Fibroblast of peridontal ligament (primary cell): ENCODE data around the gene ZDHHC6.
A peak's percentile ranks its signal among the peaks of the same experiment; 100 is the strongest.
"Not testable (repeated sequence)": the region's sequence is repeated elsewhere in the genome, so short reads cannot be mapped to it uniquely, and the experiment has no call there.

ENCODE experiments used
- DNase-seq: peaks from one replicate; pipeline ENCODE4 v3.0.0-alpha.2; 2010; ENCODE audit errors: extremely low read depth

Gene ZDHHC6

DNA sequence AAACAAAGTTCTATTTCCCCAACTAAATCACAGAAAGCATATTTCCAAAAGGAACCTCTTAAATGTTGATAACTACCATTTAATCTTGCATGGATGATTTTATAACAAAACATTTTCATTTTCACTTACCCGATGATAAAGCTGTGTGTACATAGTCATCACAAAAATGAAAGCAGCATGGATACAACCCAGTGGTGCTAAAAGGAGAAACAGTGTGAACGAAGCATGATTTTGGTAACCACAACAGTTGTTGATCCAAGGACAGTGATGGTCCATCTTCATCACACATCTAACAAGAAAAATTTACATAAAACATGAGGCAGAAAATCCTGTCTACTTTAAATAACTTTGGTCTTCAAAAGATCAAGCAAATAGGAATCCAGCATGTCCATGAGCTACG lies 4.7 kb downstream of the ZDHHC6 start:
- no peak for DNase-seq

DNA sequence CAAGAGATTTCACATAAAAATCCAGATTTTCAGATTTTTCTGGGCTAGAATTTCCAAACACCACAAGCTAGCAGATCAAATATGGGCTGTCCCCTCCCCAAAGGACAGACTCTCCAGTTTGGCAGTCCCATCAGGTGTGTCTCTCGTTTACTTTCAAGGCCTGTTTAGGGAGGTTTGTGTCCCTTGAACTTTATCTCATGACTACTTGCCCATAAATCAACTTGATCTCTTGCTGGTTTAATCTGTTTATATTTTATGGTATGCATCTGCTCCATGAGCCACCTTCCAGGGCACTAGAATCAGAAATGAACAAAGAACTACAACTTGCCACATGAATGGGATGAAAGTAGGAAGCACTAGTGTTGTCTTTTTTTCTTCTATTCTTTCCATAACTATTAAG lies 5.2 kb downstream of the ZDHHC6 start:
- no peak for DNase-seq

DNA sequence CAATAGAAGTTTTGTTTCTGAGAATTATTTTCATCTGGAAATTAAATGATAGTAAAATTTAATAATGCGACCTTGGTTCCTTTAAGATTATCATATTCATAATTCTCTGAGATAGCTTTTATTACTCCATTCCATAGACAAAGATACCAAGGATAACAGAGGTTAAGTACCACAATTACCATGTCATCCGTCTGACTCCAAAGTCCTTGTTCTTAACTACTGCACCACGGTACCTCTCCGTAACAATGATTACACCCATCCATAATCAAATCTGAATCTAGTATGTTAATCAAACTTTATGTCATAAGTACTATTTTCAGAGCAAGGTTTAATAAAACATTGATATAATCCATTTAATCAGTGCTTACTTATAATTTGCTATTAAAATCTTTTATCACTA lies 8.4 kb downstream of the ZDHHC6 start:
- no peak for DNase-seq

DNA sequence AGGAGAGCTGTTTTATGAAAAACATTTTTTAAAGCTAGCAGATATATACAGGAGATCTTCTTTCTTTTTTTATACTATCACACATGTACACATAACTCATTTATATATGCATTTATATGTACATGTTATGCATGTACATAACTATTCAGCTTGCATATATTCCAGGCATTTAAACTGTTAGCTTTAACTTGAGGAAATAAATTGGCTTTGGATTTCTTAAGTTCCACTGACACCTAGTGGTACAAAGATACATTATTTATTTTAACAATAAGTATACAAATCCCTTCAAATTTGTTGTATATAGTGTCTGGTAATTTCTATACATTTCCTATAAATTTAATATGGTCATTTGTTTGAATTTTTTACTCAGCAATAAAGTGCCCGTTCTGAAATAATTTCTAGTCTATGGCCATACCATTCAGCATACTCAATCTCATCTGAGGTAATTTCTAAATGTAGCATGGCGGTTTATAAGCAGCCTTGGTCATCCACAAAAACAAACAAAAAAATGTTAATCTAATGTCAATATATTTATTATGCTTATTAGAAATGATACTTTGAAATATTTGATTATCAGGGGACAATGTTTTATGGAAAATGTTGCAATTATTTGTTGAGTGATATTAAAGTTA lies 11.6 kb downstream of the ZDHHC6 start:
- DNase-seq, result peak; percentile 61

DNA sequence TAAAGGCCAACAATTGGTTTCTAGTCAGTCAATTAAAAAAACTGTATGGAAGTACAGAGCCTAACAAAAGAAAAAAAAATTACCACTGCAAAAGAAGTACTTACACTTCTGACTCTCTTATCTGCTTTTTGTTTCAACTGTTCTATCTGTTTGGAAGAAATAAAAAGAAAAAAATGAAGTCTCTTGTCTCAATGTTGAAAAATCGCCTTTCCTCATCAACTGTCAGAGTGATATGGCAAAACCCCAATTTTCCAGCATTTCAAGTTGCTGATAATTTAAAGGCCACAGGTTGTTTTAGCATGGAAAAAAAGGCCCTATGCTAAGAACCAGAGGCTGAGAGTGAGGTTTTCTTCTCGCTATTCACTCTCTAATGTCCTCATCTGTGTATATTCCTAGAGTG lies 13.6 kb downstream of the ZDHHC6 start:
- no peak for DNase-seq

DNA sequence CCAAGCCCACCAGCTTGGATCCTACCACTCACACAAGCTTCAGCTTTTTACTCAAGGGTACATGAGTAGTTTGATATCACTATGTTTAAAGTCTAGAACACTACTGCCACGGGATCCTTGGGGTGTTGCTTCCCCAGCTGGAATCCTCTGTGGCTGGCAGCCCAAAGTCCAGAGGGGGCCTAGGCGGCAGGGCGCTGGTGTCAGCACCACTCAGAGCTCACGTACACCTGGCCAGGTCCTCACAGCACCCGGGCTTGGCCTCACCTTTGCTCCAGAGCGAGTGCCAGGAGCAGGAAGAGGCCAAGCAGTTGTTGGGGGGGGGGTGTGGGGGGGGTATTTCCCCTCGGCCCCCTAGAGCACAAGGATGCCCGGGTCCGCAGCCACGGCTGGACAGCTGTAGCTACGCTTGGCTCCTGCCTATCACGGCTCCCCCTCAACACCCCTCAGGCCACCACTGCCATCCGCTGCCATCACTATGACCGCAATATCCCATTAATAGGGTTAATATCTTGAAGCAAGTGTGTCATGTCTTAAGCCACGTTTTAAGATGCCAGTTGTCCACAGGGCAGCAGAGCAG lies 17.0 kb downstream of the ZDHHC6 start:
- no peak for DNase-seq

DNA sequence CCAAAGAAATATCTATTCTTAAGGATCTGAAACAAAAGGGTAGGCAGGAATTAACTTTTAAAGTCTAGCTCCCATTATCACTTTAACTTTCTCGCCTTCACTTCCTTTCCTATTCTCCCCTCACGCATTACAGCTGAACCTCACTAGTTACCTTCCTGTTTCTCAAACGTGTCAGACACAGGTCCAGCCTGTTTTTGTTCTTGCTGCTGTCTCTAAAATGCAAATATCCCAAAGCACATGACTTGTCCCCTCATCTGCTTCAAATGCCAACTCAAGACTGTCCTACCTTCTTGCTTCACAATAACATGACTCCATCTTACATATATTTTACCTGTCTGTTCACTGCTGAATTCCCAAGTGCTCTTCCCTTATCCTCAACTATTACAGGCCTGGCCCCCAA lies 17.6 kb downstream of the ZDHHC6 start:
- no peak for DNase-seq

DNA sequence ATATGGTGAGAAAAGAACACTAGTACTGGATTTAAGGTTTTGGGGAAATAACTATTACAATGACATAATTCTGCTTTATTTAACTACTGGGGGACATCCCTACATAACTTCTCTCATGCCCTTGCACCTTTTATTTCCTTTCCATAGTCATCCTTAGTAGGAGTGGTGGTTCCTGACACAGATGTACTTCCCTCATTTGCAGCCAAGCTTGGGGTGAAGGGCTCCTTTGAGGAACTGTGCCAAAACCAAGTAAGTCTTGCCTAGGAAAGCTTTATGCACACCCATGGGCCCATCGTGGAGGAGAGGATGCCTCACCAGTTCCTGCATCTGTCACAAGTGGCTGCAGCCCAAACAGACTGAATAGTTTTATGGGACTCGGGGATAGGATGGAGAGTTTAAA lies 20.6 kb downstream of the ZDHHC6 start:
- DNase-seq, result no peak

DNA sequence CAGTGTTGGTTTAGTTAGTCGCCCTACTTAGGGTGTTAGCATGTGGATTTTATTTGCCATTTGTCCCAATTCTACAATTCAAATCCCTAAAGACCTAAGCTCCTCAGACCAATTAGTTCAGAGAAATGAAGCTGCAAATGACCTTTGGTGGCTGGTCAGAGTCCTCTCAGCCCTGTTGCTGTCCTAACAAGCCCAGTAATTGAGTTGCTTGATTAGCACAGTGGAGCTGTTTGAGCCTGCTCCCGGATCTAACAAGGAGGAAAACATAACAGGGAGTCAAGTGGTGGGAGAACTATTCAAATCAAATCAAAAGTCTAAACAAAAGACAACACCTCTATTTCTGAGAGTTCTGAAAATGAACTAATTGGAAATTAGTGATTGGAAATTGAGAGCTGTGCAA lies 22.1 kb downstream of the ZDHHC6 start:
- no peak for DNase-seq

DNA sequence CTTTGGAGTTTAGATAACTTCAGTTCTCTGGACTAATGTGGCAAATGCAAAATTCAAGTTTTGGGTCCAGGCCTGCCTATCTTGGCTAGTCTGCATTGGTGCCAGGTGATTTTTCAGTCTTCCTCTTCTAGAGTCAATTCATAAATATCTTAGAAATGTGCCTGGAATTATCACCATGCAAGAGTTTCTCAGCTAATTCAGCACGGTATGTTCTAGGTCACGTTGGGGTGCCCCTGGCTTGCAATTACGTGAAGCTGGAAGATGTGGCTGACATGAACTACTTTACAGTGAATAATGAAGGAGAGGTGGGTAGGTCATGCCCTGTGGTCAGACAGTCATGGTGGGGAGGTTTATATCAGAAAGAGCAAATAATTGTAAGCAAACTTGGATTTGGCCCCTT lies 25.0 kb downstream of the ZDHHC6 start:
- DNase-seq, result no peak

DNA sequence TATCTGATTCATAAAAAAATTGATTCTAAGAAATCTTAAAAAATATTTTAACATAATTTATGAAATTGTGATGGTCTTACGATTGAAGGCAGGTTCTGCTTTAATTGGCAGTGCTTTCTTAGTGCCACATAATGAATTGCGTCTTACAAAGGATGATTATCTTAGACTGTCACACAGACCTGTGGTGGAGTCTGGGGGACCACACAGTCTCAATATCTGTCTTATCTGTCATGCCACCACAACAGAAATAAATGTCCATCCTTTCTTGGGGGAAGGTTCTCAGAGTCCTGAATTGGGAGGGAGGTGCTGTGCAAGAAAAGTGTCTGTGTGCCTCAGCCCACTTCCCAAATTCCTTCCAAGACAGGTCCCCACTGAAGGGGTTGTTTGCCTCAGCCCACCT lies 34.0 kb downstream of the ZDHHC6 start:
- no peak for DNase-seq

DNA sequence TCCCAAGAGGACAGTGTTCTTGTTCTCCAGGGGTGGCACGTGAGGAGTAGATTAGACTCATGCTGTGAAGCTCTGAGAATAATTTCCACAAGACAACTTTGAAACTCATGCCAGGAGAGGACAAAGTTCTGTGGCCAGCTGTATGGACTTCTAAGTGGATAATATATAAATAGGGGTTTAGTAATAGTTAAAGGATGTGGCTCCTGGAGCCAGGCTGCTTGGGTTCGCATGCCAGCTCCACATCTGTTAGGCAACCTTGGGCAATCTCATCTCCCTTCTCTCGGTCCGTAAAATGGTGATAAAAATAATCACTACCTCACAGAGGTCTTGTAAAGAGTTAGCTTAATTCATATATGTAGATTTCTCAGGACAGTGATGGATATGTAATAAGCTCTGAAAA lies 37.0 kb downstream of the ZDHHC6 start:
- DNase-seq, result no peak

DNA sequence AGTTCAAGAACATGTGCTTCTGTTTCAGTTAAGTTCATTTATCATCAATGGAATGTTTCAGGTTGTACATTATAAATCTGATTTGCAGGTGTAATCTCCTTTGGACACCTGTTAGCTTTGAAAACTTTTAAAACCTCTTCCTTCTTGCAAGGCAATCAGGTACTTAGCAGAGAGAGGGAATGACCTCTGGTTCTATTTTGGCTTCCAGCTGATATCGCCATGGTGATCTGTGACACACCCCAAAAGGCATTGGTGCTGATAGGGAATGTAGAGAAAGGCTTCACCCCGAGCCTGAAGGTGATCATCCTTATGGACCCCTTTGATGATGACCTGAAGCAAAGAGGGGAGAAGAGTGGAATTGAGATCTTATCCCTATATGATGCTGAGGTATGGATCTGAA lies 37.4 kb downstream of the ZDHHC6 start:
- no peak for DNase-seq

DNA sequence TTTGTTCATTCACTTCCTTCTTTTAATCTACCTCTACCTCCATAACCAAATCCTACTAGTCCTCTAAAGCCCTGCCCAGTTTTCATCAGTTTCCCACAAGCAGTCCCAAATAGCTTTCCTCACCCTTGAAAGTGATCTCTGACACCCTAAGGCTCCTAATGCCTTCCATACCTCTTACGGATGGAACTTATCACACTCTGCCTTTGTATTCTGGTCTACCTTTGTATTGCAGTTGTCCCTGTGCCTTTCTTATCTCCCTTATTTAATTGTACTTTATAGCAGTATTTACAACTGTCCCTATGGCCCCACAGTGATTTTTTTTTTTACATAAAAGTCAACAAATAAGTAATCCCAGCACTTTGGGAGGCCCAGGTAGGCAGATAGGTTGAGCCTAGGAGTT lies 39.0 kb downstream of the ZDHHC6 start:
- no peak for DNase-seq

DNA sequence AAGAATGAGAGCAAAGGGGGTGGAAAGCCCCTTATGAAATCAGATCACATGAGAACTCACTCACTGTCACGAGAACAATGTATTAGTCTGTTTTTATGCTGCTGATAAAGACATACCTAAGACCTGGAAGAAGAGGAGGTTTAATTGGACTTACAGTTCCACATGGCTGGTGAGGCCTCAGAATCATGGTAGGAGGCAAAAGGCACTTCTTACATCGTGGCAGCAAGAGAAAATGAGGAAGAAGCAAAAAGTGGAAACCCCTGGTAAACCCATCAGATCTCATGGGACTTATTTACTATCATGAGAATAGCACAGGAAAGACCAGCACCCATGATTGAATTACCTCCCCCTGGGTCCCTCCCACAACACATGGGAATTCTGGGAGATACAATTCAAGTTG lies 39.9 kb downstream of the ZDHHC6 start:
- DNase-seq, result not testable (repeated sequence)

DNA sequence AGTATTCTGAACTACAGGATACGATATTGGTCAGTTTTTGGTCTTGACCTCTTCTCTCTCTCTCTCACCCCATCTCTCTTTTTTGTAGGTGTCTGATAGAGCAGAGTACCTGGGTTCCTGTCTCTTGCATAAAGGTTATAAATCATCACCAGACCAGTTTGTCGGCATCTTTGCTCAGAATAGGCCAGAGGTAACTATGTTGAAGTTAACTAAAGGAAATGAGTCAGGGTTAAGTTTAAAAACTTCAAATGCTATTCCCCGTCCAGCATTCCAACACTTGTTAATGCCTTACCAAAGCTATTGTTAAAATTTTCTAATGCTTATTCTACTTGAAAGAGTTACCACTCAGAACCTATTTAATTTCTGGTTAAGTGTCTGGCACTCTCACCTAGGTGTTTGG lies 42.1 kb downstream of the ZDHHC6 start:
- no peak for DNase-seq

DNA sequence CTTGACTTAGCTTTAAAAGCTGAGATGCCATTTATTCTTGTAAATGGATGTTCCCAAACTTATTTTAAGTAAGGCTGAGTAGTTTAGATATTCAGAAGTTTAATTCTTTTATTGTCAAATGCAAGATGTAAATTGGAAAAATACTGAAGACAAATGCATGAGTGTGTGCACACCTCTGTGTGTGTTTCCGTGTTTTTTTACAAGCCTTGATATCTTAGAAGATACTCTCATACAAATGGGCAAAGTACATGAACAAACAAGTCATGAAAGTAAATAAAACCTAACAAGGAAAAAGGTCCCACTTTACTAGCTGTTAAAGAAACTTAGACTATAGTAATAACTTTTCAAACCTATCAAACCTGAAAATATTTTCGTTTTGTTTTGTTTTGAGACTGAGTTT lies 43.8 kb downstream of the ZDHHC6 start:
- DNase-seq, result no peak

DNA sequence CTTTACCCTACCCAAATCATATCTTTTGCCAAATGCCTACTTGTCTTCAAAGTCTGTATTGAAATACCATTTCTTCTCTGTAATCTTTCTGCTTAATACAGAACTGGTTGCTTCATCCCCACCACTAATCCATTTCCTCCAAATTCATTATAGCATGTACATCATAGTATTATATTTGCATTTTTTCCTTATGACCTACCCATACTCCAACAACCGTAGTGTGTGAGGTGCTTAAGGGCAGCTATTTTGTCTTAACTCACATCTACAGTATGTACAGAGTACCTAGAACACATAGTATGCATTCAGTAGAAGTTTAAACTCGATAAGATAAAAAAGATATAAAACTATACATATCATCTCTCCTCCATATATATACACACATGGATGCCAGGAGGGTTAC lies 49.1 kb downstream of the ZDHHC6 start:
- no peak for DNase-seq

DNA sequence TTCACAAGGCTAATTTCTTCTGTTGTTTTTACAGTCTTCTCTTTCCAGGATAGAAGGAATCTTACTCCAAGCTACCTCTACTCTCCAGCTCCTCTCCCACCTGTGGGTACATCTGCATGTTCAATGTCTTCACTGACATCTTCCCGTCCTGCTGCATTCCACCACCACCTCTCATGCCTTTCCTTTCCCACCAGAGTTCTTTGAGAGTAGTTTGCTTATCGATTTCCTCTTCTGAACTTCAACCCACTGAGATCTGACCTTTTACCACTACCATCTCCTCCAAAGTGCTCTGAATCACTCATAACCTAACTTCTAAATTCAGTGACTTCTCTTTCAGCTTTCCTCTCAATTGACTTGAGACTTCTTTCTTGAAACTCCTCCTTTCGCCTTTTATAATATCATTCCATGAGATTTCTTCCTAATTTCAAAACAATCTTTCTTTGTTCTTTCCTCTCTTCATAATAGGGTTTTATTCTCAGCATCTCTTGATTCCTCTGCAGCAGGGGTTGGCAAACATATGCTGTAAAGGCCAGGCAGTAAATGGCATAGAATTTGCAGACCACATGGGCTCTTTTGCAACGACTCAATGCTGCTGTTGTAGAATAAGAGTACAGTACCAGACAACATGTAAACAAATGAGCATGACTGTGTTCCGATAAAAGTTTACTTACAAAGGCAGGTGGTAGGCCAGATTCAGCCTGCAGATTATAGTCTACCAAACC lies 50.7 kb downstream of the ZDHHC6 start:
- DNase-seq, result no peak

DNA sequence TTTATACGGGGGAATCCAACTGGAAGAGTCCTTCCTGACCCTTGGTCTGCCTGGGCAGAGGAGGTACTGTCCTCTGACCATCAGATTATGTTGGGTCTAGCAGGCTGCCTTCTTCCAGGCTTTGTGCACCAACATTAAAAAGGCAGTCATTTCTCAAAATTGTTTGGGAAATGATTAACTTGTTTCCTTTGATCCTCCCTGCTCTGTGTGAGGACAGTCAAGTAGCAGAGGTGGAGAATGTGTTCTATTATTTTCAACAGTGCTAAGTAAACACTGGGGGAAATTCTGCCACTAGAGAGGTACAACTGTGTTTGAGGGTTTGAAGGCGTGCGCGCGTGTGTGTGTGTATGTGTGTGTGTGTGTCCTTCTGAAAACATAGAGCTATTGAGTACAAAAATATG lies 52.2 kb downstream of the ZDHHC6 start:
- no peak for DNase-seq

DNA sequence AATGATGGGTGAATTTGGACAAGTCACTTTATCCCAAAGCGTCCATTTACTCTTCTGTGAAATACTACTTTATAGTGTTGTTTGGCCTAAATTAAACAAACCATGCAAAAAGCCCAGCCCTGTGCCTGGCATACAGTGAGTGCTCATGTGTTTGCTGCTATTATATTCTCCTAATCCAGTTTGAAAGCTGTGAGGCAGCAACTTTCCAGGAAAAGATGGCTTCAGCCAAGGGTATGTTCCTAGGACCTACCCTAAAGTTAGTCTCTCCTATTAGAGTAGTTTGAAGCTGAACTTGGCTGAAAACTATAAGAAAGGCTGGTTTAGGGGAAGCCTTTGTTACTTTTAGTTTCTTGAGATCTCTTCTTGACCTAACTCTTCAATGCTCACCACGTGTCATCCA lies 52.9 kb downstream of the ZDHHC6 start:
- DNase-seq, result no peak

DNA sequence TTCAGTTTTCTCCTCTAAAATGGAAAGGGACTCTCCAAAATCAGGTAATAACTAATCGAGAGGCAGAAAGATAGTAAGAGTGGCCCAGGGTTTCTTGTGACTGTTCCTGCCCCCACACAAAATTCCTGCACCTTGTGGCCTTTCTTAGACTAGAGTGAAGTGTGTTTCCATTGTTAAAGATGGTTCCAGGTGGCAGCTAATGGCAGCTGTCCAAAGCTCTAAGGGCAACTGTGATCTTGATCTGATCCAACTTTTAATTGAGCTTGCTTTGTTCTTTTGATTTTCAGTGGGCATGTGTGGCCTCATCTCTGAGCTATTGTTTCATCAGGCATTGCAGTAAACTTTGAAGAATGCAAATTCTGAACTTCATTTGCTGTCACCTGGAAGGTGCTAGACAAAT lies 53.4 kb downstream of the ZDHHC6 start:
- no peak for DNase-seq

DNA sequence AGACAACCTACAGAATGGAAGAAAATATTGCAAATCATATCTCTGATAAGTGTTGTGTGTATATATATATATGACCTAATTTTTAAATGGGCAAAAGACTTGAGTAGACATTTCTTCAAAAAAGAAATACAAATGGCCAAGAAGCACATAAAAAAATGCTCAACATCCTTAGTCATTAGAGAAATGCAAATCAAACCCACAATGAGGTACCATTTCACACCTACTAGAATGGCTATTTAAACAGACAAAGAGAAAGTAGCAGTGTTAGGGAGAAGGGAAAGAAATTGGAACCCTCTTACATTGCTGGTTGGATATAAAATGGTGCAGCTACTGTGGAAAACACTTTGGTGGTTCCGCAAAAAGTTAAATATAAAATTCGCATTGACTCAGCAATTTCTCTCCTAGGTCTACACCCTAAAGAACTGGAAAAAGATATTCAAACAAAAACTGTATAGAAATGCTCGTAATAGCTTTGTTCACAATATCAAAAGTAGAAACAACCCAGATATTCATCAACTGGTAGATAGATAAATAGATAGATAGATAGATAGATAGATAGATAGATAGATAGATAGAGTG lies 56.5 kb downstream of the ZDHHC6 start:
- no peak for DNase-seq
